MM.1S (cell line): ENCODE results near the gene KLK1.
A peak's percentile ranks its signal among the peaks of the same experiment; 100 is the strongest.
"Not testable (repeated sequence)": the region's sequence is repeated elsewhere in the genome, so short reads cannot be mapped to it uniquely, and the experiment has no call there.

Experiments used
- DNase-seq: peaks from one replicate; pipeline ENCODE4 v3.0.0-alpha.2; 2015
- H2AFZ ChIP-seq: fragments of 300-600 bp; sonication (generic); 2 replicates; pipeline ENCODE4 v1.6.0; 2016; ENCODE audit warnings: antibody characterized with exemption, low read length
- H3F3A ChIP-seq: fragments of 300-600 bp; sonication (generic); 2 replicates; pipeline ENCODE4 v1.6.1; 2016; ENCODE audit warnings: mild to moderate bottlenecking, antibody characterized with exemption, low read length, moderate library complexity, mixed read lengths; ENCODE audit not compliant: insufficient read depth
- H3K27ac ChIP-seq: fragments of 300-600 bp; sonication (generic); 2 replicates; pipeline ENCODE4 v1.5.1; 2016; ENCODE audit warnings: mild to moderate bottlenecking, low read length
- H3K27me3 ChIP-seq: fragments of 300-600 bp; sonication (generic); replicated peaks from 2 replicates; pipeline ENCODE4 v1.6.0; 2016; ENCODE audit warnings: low read length; ENCODE audit not compliant: insufficient read depth
- H3K36me3 ChIP-seq: fragments of 300-600 bp; sonication (generic); replicated peaks from 2 replicates; pipeline ENCODE4 v1.6.1; 2016; ENCODE audit warnings: mild to moderate bottlenecking, low read length, mixed read lengths; ENCODE audit not compliant: insufficient read depth
- H3K4me1 ChIP-seq: fragments of 300-600 bp; sonication (generic); 2 replicates; pipeline ENCODE4 v1.6.1; 2016; ENCODE audit warnings: low read length, mixed read lengths
- H3K4me2 ChIP-seq: fragments of 300-600 bp; sonication (generic); 2 replicates; pipeline ENCODE4 v1.6.0; 2016; ENCODE audit warnings: low read depth, low read length
- H3K4me3 ChIP-seq: fragments of 300-600 bp; sonication (generic); 2 replicates; pipeline ENCODE4 v1.5.1; 2016; ENCODE audit warnings: low read length, mixed read lengths
- H3K79me2 ChIP-seq: fragments of 300-600 bp; sonication (generic); 2 replicates; pipeline ENCODE4 v1.6.1; 2016; ENCODE audit warnings: mixed run types, low read length, mixed read lengths
- H3K9ac ChIP-seq: fragments of 300-600 bp; sonication (generic); 2 replicates; pipeline ENCODE4 v1.6.1; 2016; ENCODE audit warnings: low read length, mixed read lengths
- H3K9me2 ChIP-seq: fragments of 300-600 bp; sonication (generic); replicated peaks from 2 replicates; pipeline ENCODE4 v1.6.1; 2016; ENCODE audit warnings: mild to moderate bottlenecking, low read length, mixed read lengths; ENCODE audit not compliant: insufficient read depth
- H3K9me3 ChIP-seq: fragments of 300-600 bp; sonication (generic); replicated peaks from 2 replicates; pipeline ENCODE4 v1.6.1; 2016; ENCODE audit warnings: mild to moderate bottlenecking, low read length, mixed read lengths; ENCODE audit not compliant: insufficient read depth
- H4K20me1 ChIP-seq: fragments of 300-600 bp; sonication (generic); 2 replicates; pipeline ENCODE4 v1.6.1; 2016; ENCODE audit warnings: mild to moderate bottlenecking, low read length, moderate library complexity, mixed read lengths; ENCODE audit not compliant: insufficient read depth
- CTCF ChIP-seq: fragments of 300-600 bp; sonication (generic); IDR thresholded peaks from 2 replicates; pipeline ENCODE4 v1.5.1; 2016; ENCODE audit warnings: antibody characterized with exemption, low read length, mixed read lengths
- EZH2 ChIP-seq: fragments of 300-600 bp; sonication (generic); optimal IDR thresholded peaks from 2 replicates; pipeline ENCODE3; 2017; ENCODE audit warnings: low read depth, mild to moderate bottlenecking, antibody characterized with exemption, low read length, mixed read lengths
- EZH2phosphoT487 ChIP-seq: fragments of 300-600 bp; sonication (generic); IDR thresholded peaks from 2 replicates; pipeline ENCODE4 v1.6.1; 2018; ENCODE audit warnings: antibody characterized with exemption, low read length

The KLK1 gene

DNA sequence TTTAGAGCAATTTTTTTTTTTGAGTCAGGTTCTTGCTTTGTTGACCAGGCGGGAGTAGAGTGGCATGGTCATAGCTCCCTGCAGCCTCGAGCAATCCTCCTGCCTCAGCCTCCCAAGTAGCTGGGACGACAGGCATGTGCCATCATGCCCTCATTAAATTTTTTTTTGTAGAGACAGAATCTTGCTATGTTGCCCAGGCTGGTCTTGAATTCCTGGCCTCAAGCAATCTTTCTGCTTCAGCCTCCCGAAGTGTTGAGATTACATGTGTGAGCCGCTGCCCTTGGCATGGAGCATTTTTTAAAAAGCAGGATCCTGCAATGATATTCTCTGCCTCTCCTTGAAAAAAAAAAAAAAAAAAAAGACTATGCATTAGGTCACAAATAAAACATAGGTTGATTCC is 47.5 kb downstream of the KLK1 start:
- no peaks in the 10 kb centered on the region for H3K9me3 ChIP-seq
- peaks cover 79% of the 10 kb centered on the region for H3K27me3 ChIP-seq
- TF ChIP-seq EZH2, result no peak
- no peak for TF ChIP-seq CTCF
- TF ChIP-seq EZH2phosphoT487, result no peak
- no peak overlapping the region for H3K27ac ChIP-seq
- no peaks in the 10 kb centered on the region for H3K4me1 ChIP-seq
- H3K9me2 ChIP-seq, result no peaks in the 10 kb centered on the region
- H3K36me3 ChIP-seq, result no peaks in the 10 kb centered on the region
- no peak overlapping the region for H2AFZ ChIP-seq
- no peak for DNase-seq
- H4K20me1 ChIP-seq, result no peaks in the 10 kb centered on the region
- H3K4me3 ChIP-seq, result no peak overlapping the region
- no peaks in the 10 kb centered on the region for H3F3A ChIP-seq
- H3K9ac ChIP-seq, result no peak overlapping the region
- no peak overlapping the region for H3K4me2 ChIP-seq
- H3K79me2 ChIP-seq, result no peaks in the 10 kb centered on the region

- H3K79me2 ChIP-seq, H3K36me3 ChIP-seq, H3K4me1 ChIP-seq, H3K9ac ChIP-seq, H3K9me2 ChIP-seq, H3K4me3 ChIP-seq, H3K27ac ChIP-seq, H4K20me1 ChIP-seq, H3F3A ChIP-seq, H3K9me3 ChIP-seq, H2AFZ ChIP-seq, H3K4me2 ChIP-seq, DNase-seq: not testable (repeated sequence)
- peaks cover 74% of the 10 kb centered on the region for H3K27me3 ChIP-seq
Observed at GRCh38 chr19:50773454-50773853, 50.1 kb downstream of the KLK1 start.

GRCh38 chr19:50772912-50773311 is 50.7 kb downstream of the KLK1 start:
- H3K27me3 ChIP-seq, result peaks cover 74% of the 10 kb centered on the region
- not testable (repeated sequence) for H3K4me3 ChIP-seq, DNase-seq, H3K27ac ChIP-seq, H4K20me1 ChIP-seq, H3K4me2 ChIP-seq, H3K9me2 ChIP-seq, H3K9ac ChIP-seq, H3K36me3 ChIP-seq, H3K4me1 ChIP-seq, H3K9me3 ChIP-seq, H3K79me2 ChIP-seq, H3F3A ChIP-seq, H2AFZ ChIP-seq

GRCh38 chr19:50772476-50772875 is 51.1 kb downstream of the KLK1 start:
- no peaks in the 10 kb centered on the region for H3K79me2 ChIP-seq
- H3K9me2 ChIP-seq, result no peaks in the 10 kb centered on the region
- no peak overlapping the region for H3K9ac ChIP-seq
- no peak overlapping the region for H2AFZ ChIP-seq
- no peak overlapping the region for H3K4me2 ChIP-seq
- no peaks in the 10 kb centered on the region for H3K36me3 ChIP-seq
- peaks cover 73% of the 10 kb centered on the region for H3K27me3 ChIP-seq
- TF ChIP-seq EZH2phosphoT487, result no peak
- TF ChIP-seq CTCF, result no peak
- TF ChIP-seq EZH2, result no peak
- no peaks in the 10 kb centered on the region for H3F3A ChIP-seq
- no peak overlapping the region for H3K27ac ChIP-seq
- H4K20me1 ChIP-seq, result no peaks in the 10 kb centered on the region
- no peak overlapping the region for H3K4me3 ChIP-seq
- H3K4me1 ChIP-seq, result no peaks in the 10 kb centered on the region
- H3K9me3 ChIP-seq, result no peaks in the 10 kb centered on the region
- DNase-seq, result peak; percentile 29
